ENCODE results near the gene TFG.
"Not testable (repeated sequence)": the region's sequence is repeated elsewhere in the genome, so short reads cannot be mapped to it uniquely, and the experiment has no call there.

TFG gene

DNA sequence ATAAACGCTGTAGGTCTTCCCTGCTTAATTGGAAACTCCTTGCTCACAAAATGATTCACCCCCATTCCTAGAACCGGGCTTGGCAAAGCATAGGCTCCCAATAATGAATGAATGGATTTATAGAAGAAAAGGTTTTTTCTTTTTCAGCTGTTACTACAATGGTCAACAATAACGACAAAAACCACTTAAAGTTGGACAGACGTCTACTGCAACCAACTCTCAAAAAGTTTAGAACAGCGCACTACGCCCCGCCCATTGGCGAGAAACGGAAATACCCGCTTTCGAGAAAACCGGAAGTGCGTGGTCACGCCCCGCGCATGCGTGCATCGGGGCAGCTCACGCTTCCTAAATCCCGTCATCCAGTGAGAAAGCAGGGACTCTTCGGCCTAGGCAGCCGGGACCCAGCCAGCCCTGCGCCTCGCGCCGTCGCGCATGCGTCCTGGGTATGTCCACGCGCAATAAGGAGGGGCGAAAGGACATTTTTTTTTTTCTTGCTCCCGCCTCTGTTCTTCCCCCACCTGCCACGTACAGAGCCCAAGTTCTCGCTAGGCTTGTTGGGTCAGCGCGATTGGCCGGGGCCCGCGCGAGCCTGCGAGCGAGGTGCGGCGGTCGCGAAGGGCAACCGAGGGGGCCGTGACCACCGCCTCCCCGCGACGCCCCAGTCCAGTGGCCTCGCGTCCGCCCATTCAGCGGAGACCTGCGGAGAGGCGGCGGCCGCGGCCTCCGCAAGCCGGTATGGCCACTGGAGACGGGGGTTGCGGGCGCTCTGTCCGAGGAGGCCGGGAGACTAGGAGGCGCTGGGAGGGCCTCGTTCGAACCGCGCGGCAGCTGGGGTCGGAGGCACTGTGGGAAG lies at the start of gene TFG:
TSS of gene TFG (plus strand) at position 506 of the 853 bp plus-strand sequence. CDS start 4,192 bp downstream, outside the sequence.
- peak; percentile 98 for DNase-seq (ENCODE audit: low spot score)

DNA sequence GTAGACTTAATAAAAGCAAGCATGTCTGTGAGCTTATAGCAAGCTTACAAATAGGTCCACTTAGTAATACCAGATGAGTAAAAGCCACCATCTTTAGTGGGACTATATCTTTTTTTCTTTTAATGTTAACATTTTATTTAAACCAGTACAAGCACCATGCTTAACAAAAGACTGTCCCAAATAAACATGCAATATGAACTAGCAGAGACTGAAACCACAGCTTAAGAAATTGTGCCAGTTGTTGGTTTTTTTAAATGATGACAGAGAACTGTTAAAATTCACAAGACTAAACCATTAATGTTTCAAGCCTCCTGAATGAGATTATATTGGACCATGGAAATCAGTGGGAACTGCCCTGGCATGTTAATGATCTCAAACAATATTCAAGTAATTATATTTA lies 48.0 kb upstream of the TFG start:
- DNase-seq (ENCODE audit: low spot score): not testable (repeated sequence)

GRCh38 chr3:100662113-100662823 lies 47.0 kb upstream of the TFG start:
- DNase-seq (ENCODE audit: low spot score): no peak

DNA sequence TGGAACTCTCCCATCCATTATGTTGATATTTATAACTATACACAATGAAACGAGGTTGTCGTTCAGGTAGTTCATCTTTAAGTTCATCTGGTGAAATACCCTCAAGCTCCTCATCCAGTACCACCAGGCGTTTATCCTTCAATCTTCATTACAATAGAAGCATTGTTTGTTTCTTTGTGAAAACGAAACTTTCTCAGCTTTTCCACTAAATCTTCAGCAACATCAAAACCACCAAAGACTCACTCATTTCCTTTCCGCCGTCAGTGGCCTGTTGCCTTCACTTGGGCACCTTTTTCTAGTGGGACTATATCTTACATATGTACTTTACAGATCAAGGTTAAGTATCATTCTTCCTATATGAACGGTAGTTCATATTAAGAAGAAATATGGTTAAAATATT lies 44.1 kb upstream of the TFG start:
- no peak for DNase-seq (ENCODE audit: low spot score)

- DNase-seq (ENCODE audit: low spot score): not testable (repeated sequence)
Observed at GRCh38 chr3:100666699-100667098, 42.6 kb upstream of the TFG start.

DNA sequence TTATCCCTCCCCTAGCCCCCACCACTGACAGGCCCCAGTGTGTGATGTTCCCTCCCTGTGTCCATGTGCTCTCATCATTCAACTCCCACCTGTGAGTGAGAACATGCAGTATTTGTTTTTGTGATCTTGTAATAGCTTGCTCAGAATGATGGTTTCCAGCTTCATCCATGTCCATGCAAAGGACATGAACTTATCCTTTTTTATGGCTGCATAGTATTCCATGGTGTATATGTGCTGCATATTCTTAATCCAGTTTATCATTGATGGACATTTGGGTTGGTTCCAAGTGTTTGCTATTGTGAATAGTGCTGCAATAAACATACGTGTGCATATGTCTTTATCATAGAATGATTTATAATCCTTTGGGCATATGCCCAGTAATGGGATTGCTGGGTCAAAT lies 42.0 kb upstream of the TFG start:
- DNase-seq (ENCODE audit: low spot score): not testable (repeated sequence)

DNA sequence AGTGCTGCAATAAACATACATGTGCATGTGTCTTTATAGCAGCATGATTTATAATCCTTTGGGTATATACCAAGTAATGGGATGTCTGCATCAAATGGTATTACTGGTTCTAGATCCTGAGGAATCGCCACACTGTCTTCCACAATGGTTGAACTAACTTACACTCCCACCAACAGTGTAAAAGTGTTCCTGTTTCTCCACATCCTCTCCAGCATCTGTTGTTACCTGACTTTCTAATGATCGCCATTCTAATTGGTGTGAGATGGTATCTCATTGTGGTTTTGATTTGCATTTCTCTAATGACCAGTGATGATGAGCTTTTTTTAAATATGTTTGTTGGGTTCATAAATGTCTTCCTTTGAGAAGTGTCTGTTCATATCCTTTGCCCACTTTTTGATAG lies 38.3 kb upstream of the TFG start:
- DNase-seq (ENCODE audit: low spot score): not testable (repeated sequence)

DNA sequence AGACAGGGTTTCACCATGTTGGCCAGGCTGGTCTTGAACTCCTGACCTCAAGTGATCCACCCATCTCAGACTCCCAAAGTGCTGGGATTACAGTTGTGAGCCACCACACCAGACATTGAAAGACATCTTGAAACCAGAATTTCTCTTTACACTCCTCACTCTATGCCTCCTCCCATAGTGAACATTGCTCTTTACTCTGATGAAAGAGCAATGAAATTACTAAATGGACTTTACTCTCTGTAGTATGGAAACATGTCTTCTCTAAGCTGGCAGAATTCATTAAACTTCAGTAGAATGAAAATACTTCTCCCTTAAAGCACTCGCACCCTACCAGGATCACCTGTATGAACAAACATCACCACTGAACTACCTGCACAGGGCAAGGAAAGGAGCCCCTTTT lies 27.8 kb upstream of the TFG start:
- DNase-seq (ENCODE audit: low spot score): no peak

DNA sequence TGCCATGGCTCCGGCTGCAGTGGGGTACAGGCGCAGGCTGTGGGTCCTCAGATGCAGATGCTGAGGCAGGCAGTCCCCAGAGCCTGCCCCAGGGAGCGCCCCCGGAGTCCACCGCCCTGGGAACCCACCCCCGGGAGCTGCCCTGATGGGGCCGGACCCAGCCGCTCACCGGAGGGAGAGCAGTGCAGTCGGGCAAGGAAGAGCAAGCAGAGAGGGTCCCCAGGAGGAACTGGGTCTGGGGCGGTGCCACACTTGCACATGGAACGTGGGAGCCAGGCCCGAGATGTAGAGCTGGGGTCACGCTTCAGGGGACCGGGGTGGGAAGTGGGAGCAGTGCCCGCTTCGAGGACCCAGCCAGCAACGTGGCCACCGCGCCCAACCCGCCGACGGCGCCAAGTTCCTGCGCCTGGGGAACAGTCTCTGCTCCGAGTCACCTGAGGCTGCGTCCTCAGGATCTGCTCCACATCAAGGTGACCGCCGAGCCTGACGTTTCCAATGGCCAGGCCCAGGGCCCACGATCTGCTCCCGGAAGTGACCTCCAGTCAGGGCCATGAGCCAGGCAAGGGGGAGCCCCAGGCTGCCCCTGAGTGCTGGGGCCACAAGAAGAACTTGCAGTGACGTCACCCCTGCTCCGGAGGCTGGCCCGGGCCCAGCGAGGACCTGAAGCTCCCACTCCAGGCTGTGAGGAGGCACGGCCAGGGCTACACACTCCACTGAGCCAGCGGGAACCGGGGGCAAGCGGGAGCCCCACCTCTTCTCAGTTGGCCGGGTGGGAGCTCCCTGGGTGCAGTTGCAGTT lies 27.0 kb upstream of the TFG start:
- no peak for DNase-seq (ENCODE audit: low spot score)

GRCh38 chr3:100682854-100683760 lies 26.2 kb upstream of the TFG start:
- no peak for DNase-seq (ENCODE audit: low spot score)

DNA sequence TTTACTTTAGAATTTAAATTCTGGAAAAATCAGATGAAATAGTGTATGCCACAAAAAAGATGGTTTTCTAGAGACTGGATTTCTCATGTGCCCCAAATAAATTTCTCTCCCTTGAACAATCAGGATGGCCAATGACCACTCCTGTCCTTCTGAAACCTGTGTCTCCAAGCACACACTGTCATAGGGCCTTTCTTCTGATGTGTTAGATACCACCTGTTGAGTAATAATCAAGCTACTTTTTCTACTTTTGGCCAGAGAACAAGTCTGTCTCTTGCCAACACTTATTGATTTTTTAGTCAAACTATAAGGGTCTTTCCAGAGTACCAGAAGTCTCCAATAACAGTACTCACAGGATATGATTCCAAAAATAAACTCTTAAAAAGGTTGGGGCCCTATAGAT lies 16.1 kb upstream of the TFG start:
- DNase-seq (ENCODE audit: low spot score): no peak

DNA sequence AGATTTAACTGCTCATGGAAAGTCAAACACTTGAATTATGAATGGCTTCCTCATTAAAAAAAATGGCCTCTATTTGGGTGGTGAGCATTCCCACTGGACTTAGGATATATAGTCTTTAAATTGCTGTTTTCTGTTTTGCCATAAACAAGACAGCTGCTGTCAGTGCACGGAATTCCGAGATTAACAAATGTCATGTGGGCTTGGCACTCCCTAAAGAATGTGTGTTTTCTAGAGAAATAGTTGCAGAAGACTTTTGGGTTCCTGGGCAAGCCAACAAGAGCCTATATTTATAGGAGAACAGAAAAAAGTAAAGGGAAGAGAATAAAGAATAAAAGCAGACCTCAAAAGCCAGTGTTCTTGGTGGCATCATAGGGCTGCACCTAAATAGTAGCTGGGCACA lies 13.6 kb upstream of the TFG start:
- no peak for DNase-seq (ENCODE audit: low spot score)

DNA sequence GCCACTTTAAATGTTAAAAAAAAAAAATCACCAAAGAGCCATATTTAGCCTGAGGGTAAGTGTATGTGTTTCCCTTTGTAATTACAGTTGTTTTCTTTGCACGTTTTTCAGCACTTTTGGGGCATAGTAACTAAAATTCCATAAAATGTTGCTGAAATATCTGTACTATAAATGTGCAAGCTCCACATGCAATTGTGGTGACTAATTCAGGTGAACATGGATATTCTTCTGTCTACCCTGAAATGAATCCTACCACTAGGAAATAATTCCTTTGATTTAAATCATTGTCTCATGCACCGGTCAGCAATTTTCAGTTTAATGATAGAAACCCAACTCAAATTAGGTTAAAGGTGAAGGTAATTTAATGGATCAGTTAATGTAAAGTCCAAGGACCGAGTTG lies 13.1 kb upstream of the TFG start:
- no peak for DNase-seq (ENCODE audit: low spot score)

DNA sequence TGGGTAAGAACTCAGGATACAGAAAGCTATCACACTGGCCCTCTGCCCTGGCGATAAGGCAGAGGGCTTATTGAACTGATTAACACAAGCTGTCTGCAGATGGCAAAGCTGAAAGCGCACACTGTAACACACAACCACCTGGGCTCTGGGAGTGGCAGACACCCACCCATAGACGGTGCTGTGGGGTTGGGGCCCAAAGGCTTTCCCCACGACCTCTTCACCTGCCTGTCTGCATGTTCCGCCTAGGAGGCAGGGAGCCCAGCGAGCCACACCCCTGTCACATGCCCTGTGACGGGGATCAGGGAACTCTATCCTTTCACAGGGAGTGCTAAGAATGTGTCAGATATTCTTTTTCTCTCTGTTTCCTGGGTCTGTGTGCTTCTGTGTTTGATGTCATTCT lies 12.1 kb upstream of the TFG start:
- DNase-seq (ENCODE audit: low spot score): no peak

- DNase-seq (ENCODE audit: low spot score): no peak
Observed at GRCh38 chr3:100697723-100698285, 11.5 kb upstream of the TFG start.

GRCh38 chr3:100698736-100699135 lies 10.6 kb upstream of the TFG start:
- DNase-seq (ENCODE audit: low spot score): no peak

- no peak for DNase-seq (ENCODE audit: low spot score)
Observed at GRCh38 chr3:100700708-100701107, 8.6 kb upstream of the TFG start.

GRCh38 chr3:100702082-100702979 lies 7.0 kb upstream of the TFG start:
- no peak for DNase-seq (ENCODE audit: low spot score)

DNA sequence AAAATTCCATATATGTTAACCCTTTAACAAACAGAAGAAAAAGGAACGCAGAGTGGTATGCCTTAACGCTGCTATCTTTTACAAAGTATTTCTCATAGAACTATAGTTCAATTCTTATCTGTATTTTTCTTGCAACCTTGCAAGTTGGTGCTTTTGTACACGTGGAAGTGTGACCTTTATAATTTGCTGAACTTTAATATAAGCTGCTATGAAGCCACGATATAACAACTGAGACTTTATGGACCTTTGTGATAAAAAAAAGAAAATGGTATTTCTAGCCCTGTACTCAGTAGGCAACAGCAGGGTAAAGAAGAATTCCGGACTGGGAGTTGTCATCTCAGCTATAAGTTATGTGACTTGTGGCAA lies 6.3 kb upstream of the TFG start:
- no peak for DNase-seq (ENCODE audit: low spot score)

DNA sequence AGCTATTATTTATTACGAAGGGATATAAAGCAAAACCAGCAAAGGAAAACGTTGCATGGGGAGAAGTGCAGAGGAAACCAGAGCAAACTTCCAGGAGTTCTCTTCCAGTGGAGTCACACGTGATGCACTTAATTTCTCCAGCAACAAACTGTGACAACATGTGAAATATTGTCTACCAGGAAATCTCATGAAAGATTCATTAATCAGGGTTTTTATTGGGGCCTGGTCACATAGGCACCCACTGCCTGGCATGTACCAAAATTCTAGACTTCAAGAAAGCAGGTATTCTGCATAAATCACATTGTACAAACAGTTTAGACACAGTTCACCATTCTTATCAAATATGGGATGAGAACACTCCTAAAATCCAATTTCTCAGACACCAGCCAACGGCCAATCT lies 5.4 kb upstream of the TFG start:
- DNase-seq (ENCODE audit: low spot score): no peak

Data from germinal center (tissue), 1 donor.